ENCODE data around the gene ACVRL1. TPM values are rescaled to one million over a fixed set of nuclear protein-coding genes. Genes with fewer than 3 reads are reported as not detected.
"Not testable (repeated sequence)": the region's sequence is repeated elsewhere in the genome, so short reads cannot be mapped to it uniquely, and the experiment has no call there.

Gene ACVRL1
- polyA plus RNA-seq, 12 donors: 39.3 to 55.1 (median 47.0) TPM; not detected in 1

GRCh38 chr12:51873251-51873994, 33.9 kb upstream of the ACVRL1 start:
- DNase-seq: no peak

- DNase-seq: no peak
Measured at GRCh38 chr12:51874000-51874399, 33.3 kb upstream of the ACVRL1 start.

- no peak for DNase-seq
Measured at GRCh38 chr12:51874486-51874885, 32.8 kb upstream of the ACVRL1 start.

GRCh38 chr12:51879102-51879501, 28.2 kb upstream of the ACVRL1 start:
- no peak for DNase-seq

- no peak for DNase-seq
Measured at GRCh38 chr12:51883295-51883694, 24.0 kb upstream of the ACVRL1 start.

GRCh38 chr12:51883998-51884675, 23.2 kb upstream of the ACVRL1 start:
- DNase-seq: no peak

- no peak for DNase-seq
Measured at GRCh38 chr12:51884676-51885229, 22.6 kb upstream of the ACVRL1 start.

- not testable (repeated sequence) for DNase-seq
Measured at GRCh38 chr12:51885294-51886020, 21.8 kb upstream of the ACVRL1 start.

GRCh38 chr12:51886021-51886710, 21.1 kb upstream of the ACVRL1 start:
- DNase-seq: peak; percentile 80

GRCh38 chr12:51887476-51888315, 19.6 kb upstream of the ACVRL1 start, which contains the start of gene ANKRD33:
Gene ANKRD33 (plus strand): TSS chr12:51888103. CDS start chr12:51888187, 84 bp downstream.
- DNase-seq: no peak

GRCh38 chr12:51888316-51889215, 18.7 kb upstream of the ACVRL1 start:
- no peak for DNase-seq

GRCh38 chr12:51889216-51890132, 17.8 kb upstream of the ACVRL1 start:
- no peak for DNase-seq

GRCh38 chr12:51890133-51890464, 17.2 kb upstream of the ACVRL1 start:
- no peak for DNase-seq

GRCh38 chr12:51890511-51891171, 16.7 kb upstream of the ACVRL1 start:
- DNase-seq: no peak

- DNase-seq: no peak
Measured at GRCh38 chr12:51891843-51892242, 15.5 kb upstream of the ACVRL1 start.

- no peak for DNase-seq
Measured at GRCh38 chr12:51893786-51894185, 13.5 kb upstream of the ACVRL1 start.

- DNase-seq: no peak
Measured at GRCh38 chr12:51895378-51896135, 11.7 kb upstream of the ACVRL1 start.

Data from muscle of arm (tissue), 12 donors.